Measurements from ENCODE around the gene RPEL1. TPM values are rescaled to one million over a fixed set of nuclear protein-coding genes. Genes with fewer than 3 reads are reported as not detected.
"Not testable (repeated sequence)": the region's sequence is repeated elsewhere in the genome, so short reads cannot be mapped to it uniquely, and the experiment has no call there.

Gene RPEL1
- total and polyA plus RNA-seq, 4 donors = not detected

GRCh38 chr10:103204353-103205255 is 41.1 kb upstream of the RPEL1 start:
- DNase-seq (ENCODE audit: low spot score) = peak; percentile 37
- Histone ChIP-seq H3K27ac (ENCODE audit: low read depth in 1 of 2, low read length in 2 of 2) (no peak overlapping the region), H3K36me3 (ENCODE audit: control insufficient read depth in 4 of 4, insufficient read depth in 3 of 4, low read depth in 1 of 4, low read length in 3 of 4) (no peaks in the 10 kb centered on the region), H3K4me3 (ENCODE audit: low read depth in 1 of 3, low read length in 3 of 3) (no peak overlapping the region), H3K4me1 (ENCODE audit: control insufficient read depth in 4 of 4, insufficient read depth in 4 of 4, low read length in 3 of 4) (peaks cover 1 to 7% (median 3%) of the 10 kb centered on the region in 4 donors), H3K9ac (ENCODE audit: low read depth in 1 of 2, low read length in 2 of 2) (no peak overlapping the region), H3K27me3 (ENCODE audit: control insufficient read depth in 4 of 4, insufficient read depth in 4 of 4, low read length in 3 of 4) (no peaks in the 10 kb centered on the region), H3K9me3 (ENCODE audit: control insufficient read depth in 4 of 4, low read length in 3 of 4) (no peaks in the 10 kb centered on the region)
- 55% methylated on average over 8 of the region's 8 CpGs for WGBS
- TF ChIP-seq YY1 (IDR thresholded peaks at IDR 0.05) (peak; percentile 35), MAX (IDR thresholded peaks at IDR 0.05) (peak; percentile 28), RAD21 (IDR thresholded peaks at IDR 0.05) (no peak), GABPA (IDR thresholded peaks at IDR 0.05 in 1 of 2, conservative IDR thresholded peaks at IDR 0.05 in 1 of 2) (no peak), TAF1 (conservative IDR thresholded peaks at IDR 0.05) (no peak), HNF4A (conservative IDR thresholded peaks at IDR 0.05) (peak in 1 of 2 donors; percentile 29)

- not testable (repeated sequence) for H3K27ac ChIP-seq (ENCODE audit: low read depth in 1 of 2, low read length in 2 of 2); H3K9me3 ChIP-seq (ENCODE audit: control insufficient read depth in 4 of 4, low read length in 3 of 4); H3K9ac ChIP-seq (ENCODE audit: low read depth in 1 of 2, low read length in 2 of 2); H3K27me3 ChIP-seq (ENCODE audit: control insufficient read depth in 4 of 4, insufficient read depth in 4 of 4, low read length in 3 of 4); H3K4me1 ChIP-seq (ENCODE audit: control insufficient read depth in 4 of 4, insufficient read depth in 4 of 4, low read length in 3 of 4); H3K4me3 ChIP-seq (ENCODE audit: low read depth in 1 of 3, low read length in 3 of 3); H3K36me3 ChIP-seq (ENCODE audit: control insufficient read depth in 4 of 4, insufficient read depth in 3 of 4, low read depth in 1 of 4, low read length in 3 of 4); DNase-seq (ENCODE audit: low spot score)
- WGBS = 75% methylated on average over 4 of the region's 4 CpGs
Observed at GRCh38 chr10:103205401-103205800, 40.3 kb upstream of the RPEL1 start.

GRCh38 chr10:103206715-103207114 is 39.0 kb upstream of the RPEL1 start:
- not testable (repeated sequence) for H3K9me3 ChIP-seq (ENCODE audit: control insufficient read depth in 4 of 4, low read length in 3 of 4); H3K4me1 ChIP-seq (ENCODE audit: control insufficient read depth in 4 of 4, insufficient read depth in 4 of 4, low read length in 3 of 4); H3K27ac ChIP-seq (ENCODE audit: low read depth in 1 of 2, low read length in 2 of 2); H3K27me3 ChIP-seq (ENCODE audit: control insufficient read depth in 4 of 4, insufficient read depth in 4 of 4, low read length in 3 of 4); H3K9ac ChIP-seq (ENCODE audit: low read depth in 1 of 2, low read length in 2 of 2); H3K36me3 ChIP-seq (ENCODE audit: control insufficient read depth in 4 of 4, insufficient read depth in 3 of 4, low read depth in 1 of 4, low read length in 3 of 4); DNase-seq (ENCODE audit: low spot score); H3K4me3 ChIP-seq (ENCODE audit: low read depth in 1 of 3, low read length in 3 of 3)
- WGBS = 80% methylated on average over 3 of the region's 3 CpGs

DNA sequence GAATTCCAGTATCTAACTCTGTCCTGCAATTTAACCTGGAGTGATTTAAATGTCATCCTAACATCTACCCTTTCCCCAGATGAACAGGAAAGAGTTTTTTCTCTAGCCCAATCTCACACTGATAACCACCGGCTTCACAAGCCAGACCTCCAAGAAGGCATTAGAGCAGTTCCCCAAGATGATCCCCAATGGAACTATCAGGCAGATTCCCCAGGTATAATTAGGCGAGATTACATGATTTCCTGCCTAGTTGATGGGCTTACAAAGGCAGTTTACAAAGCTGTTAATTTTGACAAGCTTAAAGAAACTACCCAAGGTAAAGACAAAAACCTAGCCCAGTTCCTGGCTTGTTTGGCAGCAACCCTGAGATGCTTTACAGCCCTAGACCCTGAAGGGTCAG is 38.5 kb upstream of the RPEL1 start:
- peaks cover 0 to 2% (median 0%) of the 10 kb centered on the region in 4 donors for H3K9me3 ChIP-seq (ENCODE audit: control insufficient read depth in 4 of 4, low read length in 3 of 4)
- no peaks in the 10 kb centered on the region for H3K27me3 ChIP-seq (ENCODE audit: control insufficient read depth in 4 of 4, insufficient read depth in 4 of 4, low read length in 3 of 4)
- H3K27ac ChIP-seq (ENCODE audit: low read depth in 1 of 2, low read length in 2 of 2) = no peak overlapping the region
- H3K4me1 ChIP-seq (ENCODE audit: control insufficient read depth in 4 of 4, insufficient read depth in 4 of 4, low read length in 3 of 4) = peaks cover 1 to 7% (median 3%) of the 10 kb centered on the region in 4 donors
- 89% methylated on average over 2 of the region's 2 CpGs for WGBS
- H3K4me3 ChIP-seq (ENCODE audit: low read depth in 1 of 3, low read length in 3 of 3) = no peak overlapping the region
- no peak overlapping the region for H3K9ac ChIP-seq (ENCODE audit: low read depth in 1 of 2, low read length in 2 of 2)
- no peaks in the 10 kb centered on the region for H3K36me3 ChIP-seq (ENCODE audit: control insufficient read depth in 4 of 4, insufficient read depth in 3 of 4, low read depth in 1 of 4, low read length in 3 of 4)
- DNase-seq (ENCODE audit: low spot score) = no peak
- no peak for TF ChIP-seq YY1 (IDR thresholded peaks at IDR 0.05)
- no peak for TF ChIP-seq FOXA2 (IDR thresholded peaks at IDR 0.05)
- no peak for TF ChIP-seq NR2F2 (IDR thresholded peaks at IDR 0.05)
- no peak for TF ChIP-seq RXRA (IDR thresholded peaks at IDR 0.05)
- TF ChIP-seq REST (IDR thresholded peaks at IDR 0.05) = no peak
- no peak for TF ChIP-seq GABPA (IDR thresholded peaks at IDR 0.05 in 1 of 2, conservative IDR thresholded peaks at IDR 0.05 in 1 of 2)
- TF ChIP-seq, protein P1, sequence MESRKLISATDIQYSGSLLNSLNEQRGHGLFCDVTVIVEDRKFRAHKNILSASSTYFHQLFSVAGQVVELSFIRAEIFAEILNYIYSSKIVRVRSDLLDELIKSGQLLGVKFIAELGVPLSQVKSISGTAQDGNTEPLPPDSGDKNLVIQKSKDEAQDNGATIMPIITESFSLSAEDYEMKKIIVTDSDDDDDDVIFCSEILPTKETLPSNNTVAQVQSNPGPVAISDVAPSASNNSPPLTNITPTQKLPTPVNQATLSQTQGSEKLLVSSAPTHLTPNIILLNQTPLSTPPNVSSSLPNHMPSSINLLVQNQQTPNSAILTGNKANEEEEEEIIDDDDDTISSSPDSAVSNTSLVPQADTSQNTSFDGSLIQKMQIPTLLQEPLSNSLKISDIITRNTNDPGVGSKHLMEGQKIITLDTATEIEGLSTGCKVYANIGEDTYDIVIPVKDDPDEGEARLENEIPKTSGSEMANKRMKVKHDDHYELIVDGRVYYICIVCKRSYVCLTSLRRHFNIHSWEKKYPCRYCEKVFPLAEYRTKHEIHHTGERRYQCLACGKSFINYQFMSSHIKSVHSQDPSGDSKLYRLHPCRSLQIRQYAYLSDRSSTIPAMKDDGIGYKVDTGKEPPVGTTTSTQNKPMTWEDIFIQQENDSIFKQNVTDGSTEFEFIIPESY (IDR thresholded peaks at IDR 0.05) = no peak
- TF ChIP-seq JUND (IDR thresholded peaks at IDR 0.05) = no peak
- TF ChIP-seq, protein P2, sequence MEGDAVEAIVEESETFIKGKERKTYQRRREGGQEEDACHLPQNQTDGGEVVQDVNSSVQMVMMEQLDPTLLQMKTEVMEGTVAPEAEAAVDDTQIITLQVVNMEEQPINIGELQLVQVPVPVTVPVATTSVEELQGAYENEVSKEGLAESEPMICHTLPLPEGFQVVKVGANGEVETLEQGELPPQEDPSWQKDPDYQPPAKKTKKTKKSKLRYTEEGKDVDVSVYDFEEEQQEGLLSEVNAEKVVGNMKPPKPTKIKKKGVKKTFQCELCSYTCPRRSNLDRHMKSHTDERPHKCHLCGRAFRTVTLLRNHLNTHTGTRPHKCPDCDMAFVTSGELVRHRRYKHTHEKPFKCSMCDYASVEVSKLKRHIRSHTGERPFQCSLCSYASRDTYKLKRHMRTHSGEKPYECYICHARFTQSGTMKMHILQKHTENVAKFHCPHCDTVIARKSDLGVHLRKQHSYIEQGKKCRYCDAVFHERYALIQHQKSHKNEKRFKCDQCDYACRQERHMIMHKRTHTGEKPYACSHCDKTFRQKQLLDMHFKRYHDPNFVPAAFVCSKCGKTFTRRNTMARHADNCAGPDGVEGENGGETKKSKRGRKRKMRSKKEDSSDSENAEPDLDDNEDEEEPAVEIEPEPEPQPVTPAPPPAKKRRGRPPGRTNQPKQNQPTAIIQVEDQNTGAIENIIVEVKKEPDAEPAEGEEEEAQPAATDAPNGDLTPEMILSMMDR (IDR thresholded peaks at IDR 0.05; ENCODE audit: low read depth, low read length, missing input control) = no peak
- no peak for TF ChIP-seq FOXA1 (IDR thresholded peaks at IDR 0.05)
- TF ChIP-seq HNF4A (conservative IDR thresholded peaks at IDR 0.05) = no peak
- TF ChIP-seq ATF3 (IDR thresholded peaks at IDR 0.05) = no peak
